ENCODE measurements around the gene STRAP.

Gene STRAP

GRCh38 chr12:15862840-15863239 lies 19.3 kb upstream of the STRAP start:
- no peak for TF ChIP-seq REST (IDR thresholded peaks at IDR 0.05; ENCODE audit: insufficient read depth in 1 of 2, low read depth in 2 of 2, low read length in 2 of 2)
- no peak for TF ChIP-seq SIN3A (IDR thresholded peaks at IDR 0.05; ENCODE audit: borderline replicate concordance, insufficient read depth, low read length)
- no peak for TF ChIP-seq FOXP2 (optimal IDR thresholded peaks at IDR 0.05; ENCODE audit: borderline replicate concordance, extremely low read depth, extremely low read length, insufficient read depth)
- TF ChIP-seq TAF1 (IDR thresholded peaks at IDR 0.05; ENCODE audit: borderline replicate concordance, insufficient read depth, low read length) = no peak
- no peak for TF ChIP-seq POLR2AphosphoS5 (IDR thresholded peaks at IDR 0.05; ENCODE audit: low read depth, low read length)

GRCh38 chr12:15863372-15863771 lies 18.8 kb upstream of the STRAP start:
- TF ChIP-seq SIN3A (IDR thresholded peaks at IDR 0.05; ENCODE audit: borderline replicate concordance, insufficient read depth, low read length) = no peak
- TF ChIP-seq FOXP2 (optimal IDR thresholded peaks at IDR 0.05; ENCODE audit: borderline replicate concordance, extremely low read depth, extremely low read length, insufficient read depth) = no peak
- TF ChIP-seq TAF1 (IDR thresholded peaks at IDR 0.05; ENCODE audit: borderline replicate concordance, insufficient read depth, low read length) = no peak
- no peak for TF ChIP-seq POLR2AphosphoS5 (IDR thresholded peaks at IDR 0.05; ENCODE audit: low read depth, low read length)
- TF ChIP-seq REST (IDR thresholded peaks at IDR 0.05; ENCODE audit: insufficient read depth in 1 of 2, low read depth in 2 of 2, low read length in 2 of 2) = no peak

GRCh38 chr12:15863984-15864383 lies 18.2 kb upstream of the STRAP start:
- TF ChIP-seq FOXP2 (optimal IDR thresholded peaks at IDR 0.05; ENCODE audit: borderline replicate concordance, extremely low read depth, extremely low read length, insufficient read depth) (no peak), POLR2AphosphoS5 (IDR thresholded peaks at IDR 0.05; ENCODE audit: low read depth, low read length) (no peak), SIN3A (IDR thresholded peaks at IDR 0.05; ENCODE audit: borderline replicate concordance, insufficient read depth, low read length) (no peak), TAF1 (IDR thresholded peaks at IDR 0.05; ENCODE audit: borderline replicate concordance, insufficient read depth, low read length) (no peak), REST (IDR thresholded peaks at IDR 0.05; ENCODE audit: insufficient read depth in 1 of 2, low read depth in 2 of 2, low read length in 2 of 2) (no peak)

GRCh38 chr12:15868186-15868585 lies 14.0 kb upstream of the STRAP start:
- TF ChIP-seq REST (IDR thresholded peaks at IDR 0.05; ENCODE audit: insufficient read depth in 1 of 2, low read depth in 2 of 2, low read length in 2 of 2) (no peak), POLR2AphosphoS5 (IDR thresholded peaks at IDR 0.05; ENCODE audit: low read depth, low read length) (no peak)

- TF ChIP-seq TAF1 (IDR thresholded peaks at IDR 0.05; ENCODE audit: borderline replicate concordance, insufficient read depth, low read length) (no peak), REST (IDR thresholded peaks at IDR 0.05; ENCODE audit: insufficient read depth in 1 of 2, low read depth in 2 of 2, low read length in 2 of 2) (no peak), POLR2AphosphoS5 (IDR thresholded peaks at IDR 0.05; ENCODE audit: low read depth, low read length) (no peak), SIN3A (IDR thresholded peaks at IDR 0.05; ENCODE audit: borderline replicate concordance, insufficient read depth, low read length) (no peak)
Measured at GRCh38 chr12:15873556-15873955, 8.6 kb upstream of the STRAP start.
